ENCODE results near the gene PDCD6IP.

GRCh38 chr3:33825111-33825510 lies 26.7 kb downstream of the PDCD6IP start:
- no peak for TF ChIP-seq ZFX (IDR thresholded peaks at IDR 0.05)
- TF ChIP-seq, protein P1, sequence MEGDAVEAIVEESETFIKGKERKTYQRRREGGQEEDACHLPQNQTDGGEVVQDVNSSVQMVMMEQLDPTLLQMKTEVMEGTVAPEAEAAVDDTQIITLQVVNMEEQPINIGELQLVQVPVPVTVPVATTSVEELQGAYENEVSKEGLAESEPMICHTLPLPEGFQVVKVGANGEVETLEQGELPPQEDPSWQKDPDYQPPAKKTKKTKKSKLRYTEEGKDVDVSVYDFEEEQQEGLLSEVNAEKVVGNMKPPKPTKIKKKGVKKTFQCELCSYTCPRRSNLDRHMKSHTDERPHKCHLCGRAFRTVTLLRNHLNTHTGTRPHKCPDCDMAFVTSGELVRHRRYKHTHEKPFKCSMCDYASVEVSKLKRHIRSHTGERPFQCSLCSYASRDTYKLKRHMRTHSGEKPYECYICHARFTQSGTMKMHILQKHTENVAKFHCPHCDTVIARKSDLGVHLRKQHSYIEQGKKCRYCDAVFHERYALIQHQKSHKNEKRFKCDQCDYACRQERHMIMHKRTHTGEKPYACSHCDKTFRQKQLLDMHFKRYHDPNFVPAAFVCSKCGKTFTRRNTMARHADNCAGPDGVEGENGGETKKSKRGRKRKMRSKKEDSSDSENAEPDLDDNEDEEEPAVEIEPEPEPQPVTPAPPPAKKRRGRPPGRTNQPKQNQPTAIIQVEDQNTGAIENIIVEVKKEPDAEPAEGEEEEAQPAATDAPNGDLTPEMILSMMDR (conservative IDR thresholded peaks at IDR 0.05) = no peak
